K562 (cell line): ENCODE data around the gene LOXHD1.

Experiments used
- CHD2 ChIP-seq: IDR thresholded peaks from 2 replicates; pipeline ENCODE4 v1.6.1; 2011; ENCODE audit warnings: low read depth, low read length
- CTBP1 ChIP-seq: fragments of 450-650 bp; IDR thresholded peaks from 2 replicates; pipeline ENCODE4 v1.6.1; 2016; ENCODE audit warnings: borderline replicate concordance
- POLR2A ChIP-seq: fragments of 450-650 bp; conservative IDR thresholded peaks from 2 replicates; pipeline ENCODE4 v1.6.1; 2016
- SMAD2 ChIP-seq: fragments of 150-350 bp; IDR thresholded peaks from 2 replicates; pipeline ENCODE4 v1.6.1; 2014; ENCODE audit warnings: low read depth, mild to moderate bottlenecking, low read length
- SREBF2 ChIP-seq: sonication (generic); formaldehyde crosslinking; IDR thresholded peaks from 2 replicates; pipeline ENCODE4 v1.4.0; 2020; ENCODE audit warnings: mild to moderate bottlenecking, missing genetic modification reagents
- ZC3H11A ChIP-seq: IDR thresholded peaks from 2 replicates; pipeline ENCODE4 v1.6.1; 2012; ENCODE audit warnings: low read depth, low read length, improper control_type of control experiment
- TF ChIP-seq, protein P1 (sequence below), 2 experiments: IDR thresholded peaks; 2 replicates each; pipeline ENCODE4 v1.6.1; 2011; ENCODE audit warnings: borderline replicate concordance in 1 of 2, control low read depth in 1 of 2, low read depth in 1 of 2, low read length in 1 of 2, mild to moderate bottlenecking in 1 of 2, mixed read lengths in 1 of 2, moderate library complexity in 1 of 2; ENCODE audit not compliant: insufficient read depth in 1 of 2, insufficient read length in 1 of 2, poor library complexity in 1 of 2, severe bottlenecking in 1 of 2; ENCODE audit errors: extremely low read depth in 1 of 2
- TF ChIP-seq, protein P2 (sequence below): fragments of 450-650 bp; IDR thresholded peaks from 2 replicates; pipeline ENCODE4 v1.6.1; 2016; ENCODE audit warnings: low read depth

DNA sequence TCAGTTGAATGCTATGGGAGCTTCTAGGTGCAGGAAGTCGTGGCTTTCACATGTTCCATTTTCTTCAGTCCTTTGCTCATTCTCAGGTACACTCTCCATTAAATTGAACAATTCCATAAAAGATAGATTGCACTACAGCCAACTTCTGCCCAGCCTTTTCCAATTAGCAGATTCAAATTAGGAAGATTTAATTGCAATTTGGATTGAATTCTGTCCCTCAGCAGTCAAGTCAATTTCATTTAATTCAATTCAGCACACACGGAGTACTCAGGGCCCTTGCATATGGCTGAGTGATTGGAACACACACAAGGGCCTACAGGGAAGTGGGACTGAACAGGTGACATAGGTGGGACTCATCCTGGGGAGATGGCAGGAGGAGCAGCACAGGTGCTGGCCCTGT lies 220.4 kb downstream of the LOXHD1 start:
- TF ChIP-seq SREBF2 (CRISPR knock-in tag), result no peak
- TF ChIP-seq, protein P1, sequence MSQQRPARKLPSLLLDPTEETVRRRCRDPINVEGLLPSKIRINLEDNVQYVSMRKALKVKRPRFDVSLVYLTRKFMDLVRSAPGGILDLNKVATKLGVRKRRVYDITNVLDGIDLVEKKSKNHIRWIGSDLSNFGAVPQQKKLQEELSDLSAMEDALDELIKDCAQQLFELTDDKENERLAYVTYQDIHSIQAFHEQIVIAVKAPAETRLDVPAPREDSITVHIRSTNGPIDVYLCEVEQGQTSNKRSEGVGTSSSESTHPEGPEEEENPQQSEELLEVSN (IDR thresholded peaks at IDR 0.05; ENCODE audit: borderline replicate concordance in 1 of 2, extremely low read depth in 1 of 2, insufficient read depth in 1 of 2, insufficient read length in 1 of 2, low read depth in 1 of 2, low read length in 1 of 2, poor library complexity in 1 of 2, severe bottlenecking in 1 of 2), result no peak
- TF ChIP-seq, protein P2, sequence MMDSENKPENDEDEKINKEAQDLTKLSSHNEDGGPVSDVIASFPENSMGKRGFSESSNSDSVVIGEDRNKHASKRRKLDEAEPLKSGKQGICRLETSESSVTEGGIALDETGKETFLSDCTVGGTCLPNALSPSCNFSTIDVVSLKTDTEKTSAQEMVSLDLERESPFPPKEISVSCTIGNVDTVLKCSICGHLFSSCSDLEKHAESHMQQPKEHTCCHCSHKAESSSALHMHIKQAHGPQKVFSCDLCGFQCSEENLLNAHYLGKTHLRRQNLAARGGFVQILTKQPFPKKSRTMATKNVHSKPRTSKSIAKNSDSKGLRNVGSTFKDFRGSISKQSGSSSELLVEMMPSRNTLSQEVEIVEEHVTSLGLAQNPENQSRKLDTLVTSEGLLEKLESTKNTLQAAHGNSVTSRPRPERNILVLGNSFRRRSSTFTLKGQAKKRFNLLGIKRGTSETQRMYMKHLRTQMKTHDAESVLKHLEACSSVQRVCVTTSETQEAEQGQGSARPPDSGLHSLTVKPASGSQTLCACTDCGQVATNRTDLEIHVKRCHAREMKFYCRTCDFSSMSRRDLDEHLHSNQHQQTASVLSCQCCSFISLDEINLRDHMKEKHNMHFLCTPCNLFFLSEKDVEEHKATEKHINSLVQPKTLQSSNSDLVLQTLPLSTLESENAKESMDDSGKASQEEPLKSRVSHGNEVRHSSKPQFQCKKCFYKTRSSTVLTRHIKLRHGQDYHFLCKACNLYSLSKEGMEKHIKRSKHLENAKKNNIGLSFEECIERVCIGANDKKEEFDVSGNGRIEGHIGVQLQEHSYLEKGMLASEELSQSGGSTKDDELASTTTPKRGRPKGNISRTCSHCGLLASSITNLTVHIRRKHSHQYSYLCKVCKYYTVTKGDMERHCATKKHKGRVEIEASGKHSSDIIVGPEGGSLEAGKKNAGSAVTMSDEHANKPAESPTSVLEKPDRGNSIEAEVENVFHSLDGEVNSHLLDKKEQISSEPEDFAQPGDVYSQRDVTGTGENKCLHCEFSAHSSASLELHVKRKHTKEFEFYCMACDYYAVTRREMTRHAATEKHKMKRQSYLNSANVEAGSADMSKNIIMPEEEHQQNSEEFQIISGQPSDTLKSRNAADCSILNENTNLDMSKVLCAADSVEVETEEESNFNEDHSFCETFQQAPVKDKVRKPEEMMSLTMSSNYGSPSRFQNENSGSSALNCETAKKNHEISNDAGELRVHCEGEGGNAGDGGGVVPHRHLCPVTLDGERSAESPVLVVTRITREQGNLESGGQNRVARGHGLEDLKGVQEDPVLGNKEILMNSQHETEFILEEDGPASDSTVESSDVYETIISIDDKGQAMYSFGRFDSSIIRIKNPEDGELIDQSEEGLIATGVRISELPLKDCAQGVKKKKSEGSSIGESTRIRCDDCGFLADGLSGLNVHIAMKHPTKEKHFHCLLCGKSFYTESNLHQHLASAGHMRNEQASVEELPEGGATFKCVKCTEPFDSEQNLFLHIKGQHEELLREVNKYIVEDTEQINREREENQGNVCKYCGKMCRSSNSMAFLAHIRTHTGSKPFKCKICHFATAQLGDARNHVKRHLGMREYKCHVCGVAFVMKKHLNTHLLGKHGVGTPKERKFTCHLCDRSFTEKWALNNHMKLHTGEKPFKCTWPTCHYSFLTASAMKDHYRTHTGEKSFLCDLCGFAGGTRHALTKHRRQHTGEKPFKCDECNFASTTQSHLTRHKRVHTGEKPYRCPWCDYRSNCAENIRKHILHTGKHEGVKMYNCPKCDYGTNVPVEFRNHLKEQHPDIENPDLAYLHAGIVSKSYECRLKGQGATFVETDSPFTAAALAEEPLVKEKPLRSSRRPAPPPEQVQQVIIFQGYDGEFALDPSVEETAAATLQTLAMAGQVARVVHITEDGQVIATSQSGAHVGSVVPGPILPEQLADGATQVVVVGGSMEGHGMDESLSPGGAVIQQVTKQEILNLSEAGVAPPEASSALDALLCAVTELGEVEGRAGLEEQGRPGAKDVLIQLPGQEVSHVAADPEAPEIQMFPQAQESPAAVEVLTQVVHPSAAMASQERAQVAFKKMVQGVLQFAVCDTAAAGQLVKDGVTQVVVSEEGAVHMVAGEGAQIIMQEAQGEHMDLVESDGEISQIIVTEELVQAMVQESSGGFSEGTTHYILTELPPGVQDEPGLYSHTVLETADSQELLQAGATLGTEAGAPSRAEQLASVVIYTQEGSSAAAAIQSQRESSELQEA, result no peak
- no peak for TF ChIP-seq CHD2
- TF ChIP-seq CTBP1, result no peak
- TF ChIP-seq POLR2A, result no peak
- no peak for TF ChIP-seq SMAD2
- TF ChIP-seq ZC3H11A, result no peak
